Panc1 (cell line): ENCODE results near the gene HABP4. TPM values are rescaled to one million over a fixed set of nuclear protein-coding genes. Genes with fewer than 3 reads are reported as not detected.

Source experiments
- ATAC-seq: fragments of 200-7000 bp; cut with Tn5 transposase; 2 replicates; pipeline ENCODE4 v1.9.1; 2020; ENCODE audit warnings: mild to moderate bottlenecking, moderate library complexity
- BruUV-seq: library from RNA; stranded (reverse); fragments of 400-500 nt; replicated peaks from 2 replicates; lab custom pipeline; 2021; lab: Mats Ljungman, UMichigan
- CTCF ChIA-PET: fragments of 300-600 bp; sonication (Branson Sonifier 250); formaldehyde crosslinking; loops from one replicate; lab custom pipeline; 2022; ENCODE audit warnings: antibody characterized with exemption; lab: Charles Lee
- POLR2A ChIA-PET: fragments of 300-600 bp; sonication (Branson Sonifier 250); formaldehyde crosslinking; loops from one replicate; lab custom pipeline; 2022; ENCODE audit warnings: antibody characterized with exemption; lab: Charles Lee
- DNase-seq: peaks from one replicate; pipeline ENCODE4 v3.0.0-alpha.2; 2010; ENCODE audit warnings: low read depth, low spot score
- H3K27ac ChIP-seq: 2 replicates; pipeline ENCODE4 v1.5.1; 2011; ENCODE audit warnings: mild to moderate bottlenecking, low read length, inconsistent platforms
- H3K27me3 ChIP-seq: fragments of 200-500 bp; sonication (Bioruptor generic); 2 replicates; pipeline ENCODE4 v1.6.0; 2014; ENCODE audit warnings: low read length, inconsistent platforms; ENCODE audit not compliant: control insufficient read depth, insufficient read depth
- H3K36me3 ChIP-seq: fragments of 200-500 bp; sonication (Bioruptor generic); 2 replicates; pipeline ENCODE4 v1.5.1; 2014; ENCODE audit warnings: inconsistent platforms, mild to moderate bottlenecking, low read length, moderate library complexity; ENCODE audit not compliant: control insufficient read depth, insufficient read depth
- H3K4me1 ChIP-seq: 2 replicates; pipeline ENCODE4 v1.5.1; 2011; ENCODE audit warnings: inconsistent platforms, mild to moderate bottlenecking, low read length, moderate library complexity; ENCODE audit not compliant: control insufficient read depth, insufficient read depth
- H3K4me3 ChIP-seq, 2 experiments: 2 replicates each; pipeline ENCODE4 v1.5.1; 2011 to 2012; ENCODE audit warnings: low read depth in 2 of 2, low read length in 2 of 2, mild to moderate bottlenecking in 2 of 2, inconsistent platforms in 1 of 2, moderate library complexity in 1 of 2
- H3K9me3 ChIP-seq: fragments of 200-500 bp; sonication (Bioruptor generic); 2 replicates; pipeline ENCODE4 v1.5.1; 2014; ENCODE audit warnings: low read depth, mild to moderate bottlenecking, inconsistent platforms, low read length, moderate library complexity; ENCODE audit not compliant: control insufficient read depth, insufficient read depth
- POLR2AphosphoS5 ChIP-seq: IDR thresholded peaks from 2 replicates; pipeline ENCODE4 v1.6.1; 2012; ENCODE audit warnings: mild to moderate bottlenecking, low read depth, low read length, moderate library complexity
- SIN3A ChIP-seq: IDR thresholded peaks from 2 replicates; pipeline ENCODE4 v1.6.1; 2012; ENCODE audit warnings: low read depth, mild to moderate bottlenecking, low read length, moderate library complexity, borderline replicate concordance; ENCODE audit not compliant: insufficient read depth
- TCF7L2 ChIP-seq: IDR thresholded peaks from 2 replicates; pipeline ENCODE4 v1.6.1; 2011; ENCODE audit warnings: mild to moderate bottlenecking, low read depth, low read length, inconsistent platforms
- in situ Hi-C: cut with HindIII; loops from 2 replicates; pipeline ENCODE4 v1.10.0; 2016; ENCODE audit warnings: low sequenced_read_pairs, low pct_unique_long_range_greater_than_20kb
- intact Hi-C: fragments of 100-400 bp; cut with micrococcal nuclease; formaldehyde crosslinking; loops from one replicate; pipeline ENCODE4 v1.10.0; 2022; ENCODE audit not compliant: unreplicated experiment
- total RNA-seq: library from RNA; stranded (reverse); gene quantifications from one replicate; pipeline ENCODE4 v1.2.1, GENCODE V29; 2021; ENCODE audit not compliant: unreplicated experiment
- TF ChIP-seq, protein P1 (sequence below), 2 experiments: IDR thresholded peaks; 2 replicates each; pipeline ENCODE4 v1.6.1; 2011 to 2012; ENCODE audit warnings: low read depth in 2 of 2, control low read depth in 1 of 2, low read length in 1 of 2, mild to moderate bottlenecking in 1 of 2, moderate library complexity in 1 of 2; ENCODE audit not compliant: insufficient read depth in 1 of 2
- TF ChIP-seq, protein P2 (sequence below): fragments of 450-650 bp; IDR thresholded peaks from 2 replicates; pipeline ENCODE4 v1.5.1; 2017; ENCODE audit warnings: mild to moderate bottlenecking

The HABP4 gene
- total RNA-seq, 1 experiment from 2014 or later: 32.3 TPM

DNA sequence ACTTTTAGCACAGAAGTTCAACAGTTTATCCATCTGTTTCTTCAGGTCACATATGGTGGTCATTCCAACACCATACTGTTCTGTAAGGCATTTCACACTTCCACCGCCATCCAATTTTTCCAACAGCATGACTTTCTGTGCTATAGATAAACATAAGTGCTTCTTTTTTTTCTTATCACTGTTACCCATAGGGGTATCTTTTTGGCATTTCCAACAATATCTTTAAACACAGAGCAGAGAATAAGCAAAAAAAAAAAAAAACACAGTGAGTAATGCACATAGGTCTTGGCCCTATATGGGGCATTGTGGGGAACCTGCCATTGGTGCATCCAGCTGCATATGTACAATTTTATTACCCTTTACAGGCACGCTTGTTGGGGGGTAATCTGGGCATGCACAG lies 19.6 kb upstream of the HABP4 start:
- BruUV-seq: no TSS peak
- H3K4me3 ChIP-seq: no peak overlapping the region
- no peaks in the 10 kb centered on the region for H3K9me3 ChIP-seq
- in situ Hi-C loops: no loop called here
- CTCF ChIA-PET: no interaction called here
- TF ChIP-seq POLR2AphosphoS5: no peak
- TF ChIP-seq SIN3A: no peak
- TF ChIP-seq, protein P1, sequence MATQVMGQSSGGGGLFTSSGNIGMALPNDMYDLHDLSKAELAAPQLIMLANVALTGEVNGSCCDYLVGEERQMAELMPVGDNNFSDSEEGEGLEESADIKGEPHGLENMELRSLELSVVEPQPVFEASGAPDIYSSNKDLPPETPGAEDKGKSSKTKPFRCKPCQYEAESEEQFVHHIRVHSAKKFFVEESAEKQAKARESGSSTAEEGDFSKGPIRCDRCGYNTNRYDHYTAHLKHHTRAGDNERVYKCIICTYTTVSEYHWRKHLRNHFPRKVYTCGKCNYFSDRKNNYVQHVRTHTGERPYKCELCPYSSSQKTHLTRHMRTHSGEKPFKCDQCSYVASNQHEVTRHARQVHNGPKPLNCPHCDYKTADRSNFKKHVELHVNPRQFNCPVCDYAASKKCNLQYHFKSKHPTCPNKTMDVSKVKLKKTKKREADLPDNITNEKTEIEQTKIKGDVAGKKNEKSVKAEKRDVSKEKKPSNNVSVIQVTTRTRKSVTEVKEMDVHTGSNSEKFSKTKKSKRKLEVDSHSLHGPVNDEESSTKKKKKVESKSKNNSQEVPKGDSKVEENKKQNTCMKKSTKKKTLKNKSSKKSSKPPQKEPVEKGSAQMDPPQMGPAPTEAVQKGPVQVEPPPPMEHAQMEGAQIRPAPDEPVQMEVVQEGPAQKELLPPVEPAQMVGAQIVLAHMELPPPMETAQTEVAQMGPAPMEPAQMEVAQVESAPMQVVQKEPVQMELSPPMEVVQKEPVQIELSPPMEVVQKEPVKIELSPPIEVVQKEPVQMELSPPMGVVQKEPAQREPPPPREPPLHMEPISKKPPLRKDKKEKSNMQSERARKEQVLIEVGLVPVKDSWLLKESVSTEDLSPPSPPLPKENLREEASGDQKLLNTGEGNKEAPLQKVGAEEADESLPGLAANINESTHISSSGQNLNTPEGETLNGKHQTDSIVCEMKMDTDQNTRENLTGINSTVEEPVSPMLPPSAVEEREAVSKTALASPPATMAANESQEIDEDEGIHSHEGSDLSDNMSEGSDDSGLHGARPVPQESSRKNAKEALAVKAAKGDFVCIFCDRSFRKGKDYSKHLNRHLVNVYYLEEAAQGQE (IDR thresholded peaks at IDR 0.05; ENCODE audit: insufficient read depth in 1 of 2, low read depth in 2 of 2, low read length in 1 of 2): no peak
- TF ChIP-seq, protein P2, sequence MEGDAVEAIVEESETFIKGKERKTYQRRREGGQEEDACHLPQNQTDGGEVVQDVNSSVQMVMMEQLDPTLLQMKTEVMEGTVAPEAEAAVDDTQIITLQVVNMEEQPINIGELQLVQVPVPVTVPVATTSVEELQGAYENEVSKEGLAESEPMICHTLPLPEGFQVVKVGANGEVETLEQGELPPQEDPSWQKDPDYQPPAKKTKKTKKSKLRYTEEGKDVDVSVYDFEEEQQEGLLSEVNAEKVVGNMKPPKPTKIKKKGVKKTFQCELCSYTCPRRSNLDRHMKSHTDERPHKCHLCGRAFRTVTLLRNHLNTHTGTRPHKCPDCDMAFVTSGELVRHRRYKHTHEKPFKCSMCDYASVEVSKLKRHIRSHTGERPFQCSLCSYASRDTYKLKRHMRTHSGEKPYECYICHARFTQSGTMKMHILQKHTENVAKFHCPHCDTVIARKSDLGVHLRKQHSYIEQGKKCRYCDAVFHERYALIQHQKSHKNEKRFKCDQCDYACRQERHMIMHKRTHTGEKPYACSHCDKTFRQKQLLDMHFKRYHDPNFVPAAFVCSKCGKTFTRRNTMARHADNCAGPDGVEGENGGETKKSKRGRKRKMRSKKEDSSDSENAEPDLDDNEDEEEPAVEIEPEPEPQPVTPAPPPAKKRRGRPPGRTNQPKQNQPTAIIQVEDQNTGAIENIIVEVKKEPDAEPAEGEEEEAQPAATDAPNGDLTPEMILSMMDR: no peak
- TF ChIP-seq TCF7L2: no peak
- intact Hi-C loops: no loop called here
- no peaks in the 10 kb centered on the region for H3K27me3 ChIP-seq
- no peak overlapping the region for H3K27ac ChIP-seq
- POLR2A ChIA-PET: no interaction called here
- DNase-seq: no peak
- ATAC-seq: no peak
- peaks cover 3% of the 10 kb centered on the region; the same call in 1 of the 2 replicates for H3K4me1 ChIP-seq
- no peaks in the 10 kb centered on the region for H3K36me3 ChIP-seq

DNA sequence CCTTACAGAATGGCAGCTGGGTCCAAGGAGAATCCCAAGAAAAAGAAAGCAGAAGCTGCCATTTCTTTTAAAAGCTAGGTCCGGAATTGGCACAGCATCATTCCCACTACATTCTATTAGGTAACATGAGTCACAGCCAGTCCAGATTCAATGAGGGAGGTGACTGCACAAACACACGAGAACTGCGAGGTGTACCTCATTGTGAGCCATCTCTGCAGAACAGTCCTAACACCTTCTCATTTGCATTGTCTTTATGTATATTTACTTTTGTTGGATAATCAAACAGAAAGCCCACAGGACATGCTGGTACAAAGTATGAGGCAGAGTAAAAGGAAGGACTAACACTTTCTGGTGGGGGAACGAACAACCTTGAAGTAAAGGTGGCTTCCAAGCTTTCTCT lies 14.6 kb upstream of the HABP4 start:
- in situ Hi-C loops (no loop called here), intact Hi-C loops (no loop called here)
- no peaks in the 10 kb centered on the region for H3K27me3 ChIP-seq
- H3K4me3 ChIP-seq: no peak overlapping the region
- DNase-seq (no peak), ATAC-seq (no peak)
- TF ChIP-seq POLR2AphosphoS5 (no peak), TCF7L2 (no peak), SIN3A (no peak)
- TF ChIP-seq, protein P2: no peak
- TF ChIP-seq, protein P1 (IDR thresholded peaks at IDR 0.05; ENCODE audit: insufficient read depth in 1 of 2, low read depth in 2 of 2, low read length in 1 of 2): no peak
- H3K9me3 ChIP-seq: no peaks in the 10 kb centered on the region
- H3K4me1 ChIP-seq: no peaks in the 10 kb centered on the region
- ChIA-PET POLR2A (interaction anchor here (0.6 kb wide), 1 partner anchor 18 kb away, joined by 14 read pairs; no protein-coding TSS in a partner anchor), CTCF (interaction anchor here (0.7 kb wide), 1 partner anchor 217 kb away, joined by 3 read pairs; no protein-coding TSS in a partner anchor)
- BruUV-seq: no TSS peak
- H3K36me3 ChIP-seq: no peaks in the 10 kb centered on the region
- no peak overlapping the region for H3K27ac ChIP-seq
